K562 (cell line): ENCODE measurements around the gene TARS2. TPM values are rescaled to one million over a fixed set of nuclear protein-coding genes. Genes with fewer than 3 reads are reported as not detected.

ENCODE experiments used
- ATAC-seq: fragments of 200-7000 bp; cut with Tn5 transposase; 3 replicates; pipeline ENCODE4 v1.9.1; 2020; ENCODE audit warnings: moderate library complexity
- BruUV-seq: library from RNA; stranded (reverse); fragments of 400-500 nt; replicated peaks from 2 replicates; lab custom pipeline; 2021; lab: Mats Ljungman, UMichigan
- CTCF ChIA-PET: fragments of 300-600 bp; formaldehyde crosslinking; extraction: SDS; loops from one replicate; lab custom pipeline; 2021; ENCODE audit warnings: low intra/inter-chr PET ratio; lab: Yijun Ruan, JAX
- POLR2A ChIA-PET: fragments of 300-600, 350-650 bp; sonication (Branson Sonifier 250); formaldehyde crosslinking; extraction: SDS; loops from one replicate; lab custom pipeline; 2021; ENCODE audit warnings: antibody characterized with exemption, inconsistent platforms; lab: Yijun Ruan, JAX
- DNase-seq, 4 experiments: peaks; one replicate each; pipeline versions ENCODE4 v3.0.0 to v3.0.0-alpha.2; 2011 to 2018; ENCODE audit warnings: low spot score in 3 of 4, mixed read lengths in 3 of 4; ENCODE audit errors: extremely low read depth in 1 of 4
- FAIRE-seq: peaks from 2 replicates; lab custom pipeline; 2011; peaks lifted over from hg19 to GRCh38; lab: Jason Lieb, UNC
- H2AFZ ChIP-seq: 2 replicates; pipeline ENCODE4 v1.6.0; 2011; ENCODE audit warnings: low read depth, low read length, control low read depth, inconsistent platforms
- H3K27ac ChIP-seq: fragments of 200-600 bp; 3 replicates; pipeline ENCODE4 v1.8.0; 2011; ENCODE audit warnings: low read depth, mild to moderate bottlenecking, control low read depth, inconsistent platforms, low read length, moderate library complexity, mixed read lengths; ENCODE audit errors: extremely low read depth
- H3K27me3 ChIP-seq, 2 experiments: fragments of 300-600 bp in 1 of 2; 2 replicates in 1 of 2; 3 replicates in 1 of 2; pipeline versions ENCODE4 v1.6.0 to v1.8.0; 2011; ENCODE audit warnings: inconsistent platforms in 2 of 2, low read length in 2 of 2, mild to moderate bottlenecking in 1 of 2, mixed read lengths in 1 of 2, moderate library complexity in 1 of 2; ENCODE audit not compliant: control insufficient read depth in 2 of 2, insufficient read depth in 2 of 2
- H3K36me3 ChIP-seq: fragments of 300-600 bp; 3 replicates; pipeline ENCODE4 v1.8.0; 2011; ENCODE audit warnings: mild to moderate bottlenecking, low read length, inconsistent platforms; ENCODE audit not compliant: control insufficient read depth, insufficient read depth
- H3K4me1 ChIP-seq, 2 experiments: fragments of 200-600 bp in 1 of 2; replicated peaks in 1 of 2; 2 replicates in 1 of 2; 3 replicates in 1 of 2; pipeline versions ENCODE4 v1.5.1 to v1.8.0; 2011; ENCODE audit warnings: inconsistent platforms in 2 of 2, low read length in 2 of 2, mild to moderate bottlenecking in 1 of 2, mixed read lengths in 1 of 2, moderate library complexity in 1 of 2; ENCODE audit not compliant: control insufficient read depth in 2 of 2, insufficient read depth in 2 of 2
- H3K4me2 ChIP-seq: 2 replicates; pipeline ENCODE4 v1.6.1; 2011; ENCODE audit warnings: low read length, control low read depth, inconsistent platforms, mixed read lengths; ENCODE audit not compliant: insufficient read depth
- H3K4me3 ChIP-seq: fragments of 200-600 bp; sonication (generic), shearing (Covaris generic); 2 replicates; pipeline ENCODE4 v1.5.1; 2016; ENCODE audit warnings: control low read depth, inconsistent platforms
- H3K79me2 ChIP-seq: fragments of 200-600 bp; 3 replicates; pipeline ENCODE4 v1.8.0; 2011; ENCODE audit warnings: low read length, inconsistent platforms; ENCODE audit not compliant: control insufficient read depth, insufficient read depth
- H3K9ac ChIP-seq, 2 experiments: 2 replicates each; pipeline versions ENCODE4 v1.6.0 to v1.6.1; 2011; ENCODE audit warnings: low read depth in 2 of 2, low read length in 2 of 2, control low read depth in 1 of 2, inconsistent platforms in 1 of 2, mild to moderate bottlenecking in 1 of 2, mixed read lengths in 1 of 2; ENCODE audit not compliant: insufficient read depth in 1 of 2
- H3K9me1 ChIP-seq: one replicate; pipeline ENCODE4 v1.6.0; 2011; ENCODE audit warnings: inconsistent platforms, mild to moderate bottlenecking, low read length, moderate library complexity; ENCODE audit not compliant: control insufficient read depth, insufficient read depth
- H3K9me3 ChIP-seq: replicated peaks from 2 replicates; pipeline ENCODE4 v1.5.1; 2011; ENCODE audit warnings: low read depth, low read length, inconsistent platforms; ENCODE audit not compliant: control insufficient read depth, insufficient read depth
- H4K20me1 ChIP-seq: replicated peaks from 2 replicates; pipeline ENCODE4 v1.6.1; 2011; ENCODE audit warnings: low read length, inconsistent platforms, mixed read lengths; ENCODE audit not compliant: control insufficient read depth, insufficient read depth
- BHLHE40 ChIP-seq: IDR thresholded peaks from 2 replicates; pipeline ENCODE4 v1.6.1; 2011; ENCODE audit warnings: low read length, improper control_type of control experiment
- CC2D1A ChIP-seq: fragments of 450-650 bp; IDR thresholded peaks from 2 replicates; pipeline ENCODE4 v1.6.1; 2017; ENCODE audit warnings: mild to moderate bottlenecking
- EGR1 ChIP-seq: fragments of 450-650 bp; conservative IDR thresholded peaks from 2 replicates; pipeline ENCODE4 v1.6.1; 2017; ENCODE audit warnings: mild to moderate bottlenecking
- KHSRP ChIP-seq: fragments of 450-650 bp; IDR thresholded peaks from 2 replicates; pipeline ENCODE4 v1.6.1; 2017
- KLF16 ChIP-seq: IDR thresholded peaks from 2 replicates; pipeline ENCODE4 v1.6.1; 2016; ENCODE audit warnings: antibody characterized with exemption
- MYNN ChIP-seq, 2 experiments: sonication (generic); formaldehyde crosslinking in 1 of 2; IDR thresholded peaks; 2 replicates each; pipeline versions ENCODE4 v1.5.0 to v1.6.1; 2016 to 2020; ENCODE audit warnings: antibody characterized with exemption in 1 of 2, missing genetic modification reagents in 1 of 2
- RAD21 ChIP-seq, 2 experiments: fragments of 250-450 bp in 1 of 2; fragments of 450-650 bp in 1 of 2; sonication (Bioruptor Pico) in 1 of 2; formaldehyde crosslinking in 1 of 2; IDR thresholded peaks in 1 of 2; conservative IDR thresholded peaks in 1 of 2; 2 replicates each; pipeline versions ENCODE4 v1.4.0 to v1.8.0; 2020 to 2022; ENCODE audit warnings: mild to moderate bottlenecking in 2 of 2, moderate library complexity in 1 of 2
- SP1 ChIP-seq: sonication (generic); formaldehyde crosslinking; IDR thresholded peaks from 2 replicates; pipeline ENCODE4 v1.8.1; 2022; ENCODE audit warnings: mild to moderate bottlenecking, missing genetic modification reagents
- WGBS: fragments of 100-300 bp; shearing (Covaris generic); methylation state at CpG from one replicate; pipeline ENCODE4 v1.1.6; 2016; ENCODE audit warnings: low coverage, mixed read lengths; ENCODE audit not compliant: insufficient coverage; ENCODE audit errors: missing lambda C conversion rate; 5-methylcytosine and 5-hydroxymethylcytosine counted together
- in situ Hi-C: fragments of 300-500 bp; cut with MboI; formaldehyde crosslinking; loops from 4 replicates; pipeline ENCODE4 v1.15.0; 2018; ENCODE audit warnings: inconsistent platforms, mixed read lengths
- intact Hi-C: fragments of 100-400 bp; cut with micrococcal nuclease; formaldehyde crosslinking; loops from 2 replicates; pipeline ENCODE4 v1.14.2; 2022
- polyA plus RNA-seq, 8 experiments: library from polyadenylated mRNA; depleted of rRNA in 4 of 8; stranded (reverse) in 5 of 8; unstranded in 3 of 8; fragments of >200 nt; fragmentation: Nextera tagmentation in 2 of 8; fragmentation: Illumina TruSeq in 1 of 8; extraction: Ambion mirVana in 2 of 8; extraction: Trizol in 1 of 8; gene quantifications; 2 replicates each; pipeline versions ENCODE4 v1.2.1 to v1.2.3, GENCODE V29; 2011 to 2014; ENCODE audit warnings: inconsistent platforms in 1 of 8, missing spikeins in 1 of 8
- total RNA-seq, 7 experiments: library from RNA; depleted of rRNA in 6 of 7; stranded (reverse); fragments of >200 nt in 6 of 7; fragmentation: Illumina TruSeq in 2 of 7; extraction: Trizol in 2 of 7; gene quantifications; 2 replicates each; pipeline versions ENCODE4 v1.2.1 to v1.2.3, GENCODE V29; 2011 to 2021; ENCODE audit warnings: low replicate concordance in 1 of 7
- TF ChIP-seq, protein P1 (sequence below): fragments of 450-650 bp; formaldehyde crosslinking; IDR thresholded peaks from 2 replicates; pipeline ENCODE4 v1.4.0; 2020; ENCODE audit warnings: mild to moderate bottlenecking, moderate library complexity
- TF ChIP-seq, protein P2 (sequence below): fragments of 200-600 bp; sonication (generic); IDR thresholded peaks from one replicate; pipeline ENCODE4 v1.6.1; 2012; ENCODE audit warnings: mild to moderate bottlenecking, low read depth, low read length, inconsistent platforms

Gene TARS2
- total and polyA plus RNA-seq, 9 of the 15 experiments (the other 6 are each of a cell fraction or from before 2014, with no cell fraction given), result 17.0 to 64.2 (median 39.4) TPM

DNA sequence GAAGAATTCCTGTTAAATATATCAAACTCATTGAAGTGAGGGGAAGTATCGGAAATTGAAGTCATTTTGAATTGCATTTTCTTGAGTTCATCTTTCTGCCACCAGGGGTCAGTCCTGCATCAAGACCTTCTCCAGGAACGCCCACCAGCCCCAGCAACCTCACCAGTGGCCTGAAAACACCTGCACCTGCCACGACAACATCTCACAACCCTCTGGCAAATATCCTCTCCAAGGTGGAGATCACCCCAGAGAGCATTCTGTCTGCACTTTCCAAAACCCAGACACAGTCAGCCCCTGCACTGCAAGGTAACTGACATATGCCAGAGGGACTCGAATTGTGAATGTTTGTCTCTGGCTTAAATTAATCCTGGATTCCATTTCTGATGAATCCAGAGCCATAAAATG, 22.8 kb upstream of the TARS2 start:
- Histone ChIP-seq H3K4me3 (no peak overlapping the region), H3K27me3 (no peaks in the 10 kb centered on the region), H3K4me2 (no peak overlapping the region), H3K9ac (no peak overlapping the region), H3K9me1 (no peaks in the 10 kb centered on the region), H4K20me1 (no peaks in the 10 kb centered on the region), H3K27ac (no peak overlapping the region), H2AFZ (no peak overlapping the region), H3K36me3 (peaks cover 53% of the 10 kb centered on the region), H3K9me3 (no peaks in the 10 kb centered on the region), H3K4me1 (no peaks in the 10 kb centered on the region), H3K79me2 (no peaks in the 10 kb centered on the region)
- 44% methylated on average over 4 of the region's 4 CpGs for WGBS
- CTCF ChIA-PET, result interaction anchor here (0.5 to 2.0 kb wide), 9 partner anchors 52 to 531 kb away, joined by 3 to 9 read pairs (median 3); no protein-coding TSS in a partner anchor
- in situ Hi-C loops (no loop called here), intact Hi-C loops (loop anchor here (5.0 kb wide), 2 partner anchors 53 to 348 kb away; partner anchors contain the start of gene FALEC)
- no TSS peak for BruUV-seq
- DNase-seq, result peak; percentile 67 to 84 (median 77)
- peak; percentile 84 for FAIRE-seq
- POLR2A ChIA-PET, result no interaction called here
- peak; percentile 85 for ATAC-seq
- TF ChIP-seq CC2D1A (peak; percentile 27; the same call in 1 of the 2 replicates), EGR1 (peak; percentile 72), RAD21 (CRISPR knock-in tag; conservative IDR thresholded peaks at IDR 0.05 in 1 of 2, IDR thresholded peaks at IDR 0.05 in 1 of 2) (peak; percentile 75 to 81), KHSRP (no peak), MYNN (IDR thresholded peaks at IDR 0.05) (no peak), MYNN (CRISPR knock-in tag; IDR thresholded peaks at IDR 0.05) (no peak), SP1 (peak; percentile 44; the same call in 1 of the 2 replicates), BHLHE40 (no peak), KLF16 (0 out of 2 replicates have a peak, but pooled peaks have one; percentile 33)
- TF ChIP-seq, protein P1, sequence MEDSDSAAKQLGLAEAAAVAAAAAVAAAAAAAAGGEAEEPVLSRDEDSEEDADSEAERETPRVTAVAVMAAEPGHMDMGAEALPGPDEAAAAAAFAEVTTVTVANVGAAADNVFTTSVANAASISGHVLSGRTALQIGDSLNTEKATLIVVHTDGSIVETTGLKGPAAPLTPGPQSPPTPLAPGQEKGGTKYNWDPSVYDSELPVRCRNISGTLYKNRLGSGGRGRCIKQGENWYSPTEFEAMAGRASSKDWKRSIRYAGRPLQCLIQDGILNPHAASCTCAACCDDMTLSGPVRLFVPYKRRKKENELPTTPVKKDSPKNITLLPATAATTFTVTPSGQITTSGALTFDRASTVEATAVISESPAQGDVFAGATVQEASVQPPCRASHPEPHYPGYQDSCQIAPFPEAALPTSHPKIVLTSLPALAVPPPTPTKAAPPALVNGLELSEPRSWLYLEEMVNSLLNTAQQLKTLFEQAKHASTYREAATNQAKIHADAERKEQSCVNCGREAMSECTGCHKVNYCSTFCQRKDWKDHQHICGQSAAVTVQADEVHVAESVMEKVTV (CRISPR knock-in tag), result peak; percentile 50; the same call in 1 of the 2 replicates
- TF ChIP-seq, protein P2, sequence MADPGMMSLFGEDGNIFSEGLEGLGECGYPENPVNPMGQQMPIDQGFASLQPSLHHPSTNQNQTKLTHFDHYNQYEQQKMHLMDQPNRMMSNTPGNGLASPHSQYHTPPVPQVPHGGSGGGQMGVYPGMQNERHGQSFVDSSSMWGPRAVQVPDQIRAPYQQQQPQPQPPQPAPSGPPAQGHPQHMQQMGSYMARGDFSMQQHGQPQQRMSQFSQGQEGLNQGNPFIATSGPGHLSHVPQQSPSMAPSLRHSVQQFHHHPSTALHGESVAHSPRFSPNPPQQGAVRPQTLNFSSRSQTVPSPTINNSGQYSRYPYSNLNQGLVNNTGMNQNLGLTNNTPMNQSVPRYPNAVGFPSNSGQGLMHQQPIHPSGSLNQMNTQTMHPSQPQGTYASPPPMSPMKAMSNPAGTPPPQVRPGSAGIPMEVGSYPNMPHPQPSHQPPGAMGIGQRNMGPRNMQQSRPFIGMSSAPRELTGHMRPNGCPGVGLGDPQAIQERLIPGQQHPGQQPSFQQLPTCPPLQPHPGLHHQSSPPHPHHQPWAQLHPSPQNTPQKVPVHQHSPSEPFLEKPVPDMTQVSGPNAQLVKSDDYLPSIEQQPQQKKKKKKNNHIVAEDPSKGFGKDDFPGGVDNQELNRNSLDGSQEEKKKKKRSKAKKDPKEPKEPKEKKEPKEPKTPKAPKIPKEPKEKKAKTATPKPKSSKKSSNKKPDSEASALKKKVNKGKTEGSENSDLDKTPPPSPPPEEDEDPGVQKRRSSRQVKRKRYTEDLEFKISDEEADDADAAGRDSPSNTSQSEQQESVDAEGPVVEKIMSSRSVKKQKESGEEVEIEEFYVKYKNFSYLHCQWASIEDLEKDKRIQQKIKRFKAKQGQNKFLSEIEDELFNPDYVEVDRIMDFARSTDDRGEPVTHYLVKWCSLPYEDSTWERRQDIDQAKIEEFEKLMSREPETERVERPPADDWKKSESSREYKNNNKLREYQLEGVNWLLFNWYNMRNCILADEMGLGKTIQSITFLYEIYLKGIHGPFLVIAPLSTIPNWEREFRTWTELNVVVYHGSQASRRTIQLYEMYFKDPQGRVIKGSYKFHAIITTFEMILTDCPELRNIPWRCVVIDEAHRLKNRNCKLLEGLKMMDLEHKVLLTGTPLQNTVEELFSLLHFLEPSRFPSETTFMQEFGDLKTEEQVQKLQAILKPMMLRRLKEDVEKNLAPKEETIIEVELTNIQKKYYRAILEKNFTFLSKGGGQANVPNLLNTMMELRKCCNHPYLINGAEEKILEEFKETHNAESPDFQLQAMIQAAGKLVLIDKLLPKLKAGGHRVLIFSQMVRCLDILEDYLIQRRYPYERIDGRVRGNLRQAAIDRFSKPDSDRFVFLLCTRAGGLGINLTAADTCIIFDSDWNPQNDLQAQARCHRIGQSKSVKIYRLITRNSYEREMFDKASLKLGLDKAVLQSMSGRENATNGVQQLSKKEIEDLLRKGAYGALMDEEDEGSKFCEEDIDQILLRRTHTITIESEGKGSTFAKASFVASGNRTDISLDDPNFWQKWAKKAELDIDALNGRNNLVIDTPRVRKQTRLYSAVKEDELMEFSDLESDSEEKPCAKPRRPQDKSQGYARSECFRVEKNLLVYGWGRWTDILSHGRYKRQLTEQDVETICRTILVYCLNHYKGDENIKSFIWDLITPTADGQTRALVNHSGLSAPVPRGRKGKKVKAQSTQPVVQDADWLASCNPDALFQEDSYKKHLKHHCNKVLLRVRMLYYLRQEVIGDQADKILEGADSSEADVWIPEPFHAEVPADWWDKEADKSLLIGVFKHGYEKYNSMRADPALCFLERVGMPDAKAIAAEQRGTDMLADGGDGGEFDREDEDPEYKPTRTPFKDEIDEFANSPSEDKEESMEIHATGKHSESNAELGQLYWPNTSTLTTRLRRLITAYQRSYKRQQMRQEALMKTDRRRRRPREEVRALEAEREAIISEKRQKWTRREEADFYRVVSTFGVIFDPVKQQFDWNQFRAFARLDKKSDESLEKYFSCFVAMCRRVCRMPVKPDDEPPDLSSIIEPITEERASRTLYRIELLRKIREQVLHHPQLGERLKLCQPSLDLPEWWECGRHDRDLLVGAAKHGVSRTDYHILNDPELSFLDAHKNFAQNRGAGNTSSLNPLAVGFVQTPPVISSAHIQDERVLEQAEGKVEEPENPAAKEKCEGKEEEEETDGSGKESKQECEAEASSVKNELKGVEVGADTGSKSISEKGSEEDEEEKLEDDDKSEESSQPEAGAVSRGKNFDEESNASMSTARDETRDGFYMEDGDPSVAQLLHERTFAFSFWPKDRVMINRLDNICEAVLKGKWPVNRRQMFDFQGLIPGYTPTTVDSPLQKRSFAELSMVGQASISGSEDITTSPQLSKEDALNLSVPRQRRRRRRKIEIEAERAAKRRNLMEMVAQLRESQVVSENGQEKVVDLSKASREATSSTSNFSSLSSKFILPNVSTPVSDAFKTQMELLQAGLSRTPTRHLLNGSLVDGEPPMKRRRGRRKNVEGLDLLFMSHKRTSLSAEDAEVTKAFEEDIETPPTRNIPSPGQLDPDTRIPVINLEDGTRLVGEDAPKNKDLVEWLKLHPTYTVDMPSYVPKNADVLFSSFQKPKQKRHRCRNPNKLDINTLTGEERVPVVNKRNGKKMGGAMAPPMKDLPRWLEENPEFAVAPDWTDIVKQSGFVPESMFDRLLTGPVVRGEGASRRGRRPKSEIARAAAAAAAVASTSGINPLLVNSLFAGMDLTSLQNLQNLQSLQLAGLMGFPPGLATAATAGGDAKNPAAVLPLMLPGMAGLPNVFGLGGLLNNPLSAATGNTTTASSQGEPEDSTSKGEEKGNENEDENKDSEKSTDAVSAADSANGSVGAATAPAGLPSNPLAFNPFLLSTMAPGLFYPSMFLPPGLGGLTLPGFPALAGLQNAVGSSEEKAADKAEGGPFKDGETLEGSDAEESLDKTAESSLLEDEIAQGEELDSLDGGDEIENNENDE, result no peak
